HepG2 (cell line): ENCODE measurements around the gene C2orf92. TPM values are rescaled to one million over a fixed set of nuclear protein-coding genes. Genes with fewer than 3 reads are reported as not detected.
A peak's percentile ranks its signal among the peaks of the same experiment; 100 is the strongest.

Source experiments
- ATF6 ChIP-seq: sonication (generic); formaldehyde crosslinking; conservative IDR thresholded peaks from 2 replicates; pipeline ENCODE4 v1.4.0; 2020; ENCODE audit warnings: missing genetic modification reagents
- CBX1 ChIP-seq: IDR thresholded peaks from one replicate; pipeline ENCODE4 v1.6.1; 2016; ENCODE audit warnings: antibody characterized with exemption, low read depth
- HDAC2 ChIP-seq: sonication (generic); formaldehyde crosslinking; IDR thresholded peaks from 2 replicates; pipeline ENCODE4 v1.4.0; 2020; ENCODE audit warnings: missing genetic modification reagents
- MAF1 ChIP-seq: sonication (generic); formaldehyde crosslinking; IDR thresholded peaks from 2 replicates; pipeline ENCODE4 v1.5.0; 2020; ENCODE audit warnings: missing genetic modification reagents, borderline replicate concordance
- MXD3 ChIP-seq: IDR thresholded peaks from 2 replicates; pipeline ENCODE4 v1.6.1; 2016; ENCODE audit warnings: mild to moderate bottlenecking, missing biosample characterization, missing genetic modification reagents
- TGIF2 ChIP-seq: IDR thresholded peaks from 2 replicates; pipeline ENCODE4 v1.6.1; 2016; ENCODE audit warnings: control low read depth, missing compliant biosample characterization
- ZBTB20 ChIP-seq: sonication (generic); formaldehyde crosslinking; IDR thresholded peaks from 2 replicates; pipeline ENCODE4 v1.8.1; 2023; ENCODE audit warnings: missing genetic modification reagents, low read depth, mild to moderate bottlenecking, borderline replicate concordance
- ZNF142 ChIP-seq: sonication (generic); formaldehyde crosslinking; IDR thresholded peaks from 2 replicates; pipeline ENCODE4 v1.4.0; 2020; ENCODE audit warnings: missing genetic modification reagents
- ZNF260 ChIP-seq: sonication (generic); formaldehyde crosslinking; IDR thresholded peaks from 2 replicates; pipeline ENCODE4 v1.4.0; 2020; ENCODE audit warnings: missing genetic modification reagents, low read depth, mild to moderate bottlenecking, borderline replicate concordance
- ZNF280B ChIP-seq: sonication (generic); formaldehyde crosslinking; IDR thresholded peaks from 2 replicates; pipeline ENCODE4 v1.5.0; 2020; ENCODE audit warnings: missing genetic modification reagents, mild to moderate bottlenecking, borderline replicate concordance
- ZNF430 ChIP-seq: sonication (generic); formaldehyde crosslinking; IDR thresholded peaks from 2 replicates; pipeline ENCODE4 v1.9.0; 2021; ENCODE audit warnings: mild to moderate bottlenecking, missing genetic modification reagents
- polyA plus RNA-seq, 8 experiments: library from polyadenylated mRNA; depleted of rRNA in 3 of 8; stranded (reverse) in 7 of 8; unstranded in 1 of 8; fragments of >200 nt; fragmentation: Illumina TruSeq in 4 of 8; extraction: Trizol in 4 of 8; gene quantifications; 2 replicates each; pipeline versions ENCODE4 v1.2.1 to v1.2.3, GENCODE V29; 2011 to 2016; ENCODE audit warnings: low read depth in 4 of 8, missing spikeins in 1 of 8, mixed read lengths in 1 of 8; ENCODE audit not compliant: insufficient read depth in 1 of 8
- total RNA-seq, 5 experiments: library from RNA; depleted of rRNA; stranded (reverse); fragments of >200 nt; fragmentation: Illumina TruSeq; extraction: Trizol; gene quantifications; 2 replicates each; pipeline ENCODE4 v1.2.3, GENCODE V29; 2016; ENCODE audit warnings: low read depth in 1 of 5
- TF ChIP-seq, protein P1 (sequence below): IDR thresholded peaks from 2 replicates; pipeline ENCODE4 v1.6.1; 2012; ENCODE audit warnings: low read depth, low read length, improper control_type of control experiment
- TF ChIP-seq, protein P2 (sequence below): sonication (generic); formaldehyde crosslinking; IDR thresholded peaks from 2 replicates; pipeline ENCODE4 v1.4.0; 2020; ENCODE audit warnings: missing genetic modification reagents

C2orf92 gene
- total and polyA plus RNA-seq, 2 of the 13 experiments (the other 11 are each of a cell fraction or from before 2014, with no cell fraction given) = 4.9 to 5.0 TPM

GRCh38 chr2:97662895-97663625 lies 6.5 kb upstream of the C2orf92 start (continued):
- TF ChIP-seq, protein P1, sequence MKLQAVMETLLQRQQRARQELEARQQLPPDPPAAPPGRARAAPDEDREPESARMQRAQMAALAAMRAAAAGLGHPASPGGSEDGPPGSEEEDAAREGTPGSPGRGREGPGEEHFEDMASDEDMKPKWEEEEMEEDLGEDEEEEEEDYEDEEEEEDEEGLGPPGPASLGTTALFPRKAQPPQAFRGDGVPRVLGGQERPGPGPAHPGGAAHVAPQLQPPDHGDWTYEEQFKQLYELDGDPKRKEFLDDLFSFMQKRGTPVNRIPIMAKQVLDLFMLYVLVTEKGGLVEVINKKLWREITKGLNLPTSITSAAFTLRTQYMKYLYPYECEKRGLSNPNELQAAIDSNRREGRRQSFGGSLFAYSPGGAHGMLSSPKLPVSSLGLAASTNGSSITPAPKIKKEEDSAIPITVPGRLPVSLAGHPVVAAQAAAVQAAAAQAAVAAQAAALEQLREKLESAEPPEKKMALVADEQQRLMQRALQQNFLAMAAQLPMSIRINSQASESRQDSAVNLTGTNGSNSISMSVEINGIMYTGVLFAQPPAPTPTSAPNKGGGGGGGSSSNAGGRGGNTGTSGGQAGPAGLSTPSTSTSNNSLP = no peak
- TF ChIP-seq ZNF430 (CRISPR knock-in tag) = no peak
- no peak; the same call in 1 of the 2 replicates for TF ChIP-seq MXD3 (CRISPR knock-in tag)
- TF ChIP-seq, protein P2, sequence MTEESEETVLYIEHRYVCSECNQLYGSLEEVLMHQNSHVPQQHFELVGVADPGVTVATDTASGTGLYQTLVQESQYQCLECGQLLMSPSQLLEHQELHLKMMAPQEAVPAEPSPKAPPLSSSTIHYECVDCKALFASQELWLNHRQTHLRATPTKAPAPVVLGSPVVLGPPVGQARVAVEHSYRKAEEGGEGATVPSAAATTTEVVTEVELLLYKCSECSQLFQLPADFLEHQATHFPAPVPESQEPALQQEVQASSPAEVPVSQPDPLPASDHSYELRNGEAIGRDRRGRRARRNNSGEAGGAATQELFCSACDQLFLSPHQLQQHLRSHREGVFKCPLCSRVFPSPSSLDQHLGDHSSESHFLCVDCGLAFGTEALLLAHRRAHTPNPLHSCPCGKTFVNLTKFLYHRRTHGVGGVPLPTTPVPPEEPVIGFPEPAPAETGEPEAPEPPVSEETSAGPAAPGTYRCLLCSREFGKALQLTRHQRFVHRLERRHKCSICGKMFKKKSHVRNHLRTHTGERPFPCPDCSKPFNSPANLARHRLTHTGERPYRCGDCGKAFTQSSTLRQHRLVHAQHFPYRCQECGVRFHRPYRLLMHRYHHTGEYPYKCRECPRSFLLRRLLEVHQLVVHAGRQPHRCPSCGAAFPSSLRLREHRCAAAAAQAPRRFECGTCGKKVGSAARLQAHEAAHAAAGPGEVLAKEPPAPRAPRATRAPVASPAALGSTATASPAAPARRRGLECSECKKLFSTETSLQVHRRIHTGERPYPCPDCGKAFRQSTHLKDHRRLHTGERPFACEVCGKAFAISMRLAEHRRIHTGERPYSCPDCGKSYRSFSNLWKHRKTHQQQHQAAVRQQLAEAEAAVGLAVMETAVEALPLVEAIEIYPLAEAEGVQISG (CRISPR knock-in tag) = no peak; the same call in 1 of the 2 replicates
- peak; percentile 48; the same call in 1 of the 2 replicates for TF ChIP-seq MAF1 (CRISPR knock-in tag)
- no peak for TF ChIP-seq ZNF260
- TF ChIP-seq ZNF142 (CRISPR knock-in tag) = peak; percentile 83
- TF ChIP-seq TGIF2 = no peak
- TF ChIP-seq ZNF280B (CRISPR knock-in tag) = no peak; the same call in 1 of the 2 replicates
- peak; percentile 12 for TF ChIP-seq CBX1
- no peak for TF ChIP-seq ATF6
- TF ChIP-seq HDAC2 (CRISPR knock-in tag) = peak; percentile 19; the same call in 1 of the 2 replicates
- TF ChIP-seq ZBTB20 (CRISPR knock-in tag) = no peak
